HG02973 (cell line): ENCODE results near the gene MYH11.
"Not testable (repeated sequence)": the region's sequence is repeated elsewhere in the genome, so short reads cannot be mapped to it uniquely, and the experiment has no call there.

Experiments used
- ATAC-seq: cut with Tn5 transposase; IDR thresholded peaks from one replicate; pipeline ENCODE4 v1.9.1; 2021; ENCODE audit warnings: moderate library complexity; ENCODE audit not compliant: unreplicated experiment

MYH11 gene

GRCh38 chr16:15811481-15812400 is 45.1 kb downstream of the MYH11 start:
- no peak for ATAC-seq

GRCh38 chr16:15810949-15811348 is 45.9 kb downstream of the MYH11 start:
- no peak for ATAC-seq

- ATAC-seq: no peak
Measured at GRCh38 chr16:15810411-15810810, 46.4 kb downstream of the MYH11 start.

GRCh38 chr16:15809297-15809696 is 47.5 kb downstream of the MYH11 start:
- ATAC-seq: not testable (repeated sequence)

- no peak for ATAC-seq
Measured at GRCh38 chr16:15808071-15808470, 48.8 kb downstream of the MYH11 start.

GRCh38 chr16:15807603-15808009 is 49.2 kb downstream of the MYH11 start:
- no peak for ATAC-seq

- no peak for ATAC-seq
Measured at GRCh38 chr16:15803618-15804017, 53.2 kb downstream of the MYH11 start.

GRCh38 chr16:15799851-15800495 is 56.9 kb downstream of the MYH11 start:
- no peak for ATAC-seq

GRCh38 chr16:15798671-15799070 is 58.2 kb downstream of the MYH11 start:
- no peak for ATAC-seq

- ATAC-seq: no peak
Measured at GRCh38 chr16:15796885-15797284, 59.9 kb downstream of the MYH11 start.

- ATAC-seq: no peak
Measured at GRCh38 chr16:15795615-15796014, 61.2 kb downstream of the MYH11 start.

GRCh38 chr16:15792563-15792971 is 64.3 kb downstream of the MYH11 start:
- ATAC-seq: no peak

- no peak for ATAC-seq
Measured at GRCh38 chr16:15790458-15790857, 66.4 kb downstream of the MYH11 start.

GRCh38 chr16:15789816-15790215 is 67.0 kb downstream of the MYH11 start:
- ATAC-seq: not testable (repeated sequence)

GRCh38 chr16:15788846-15789239 is 68.0 kb downstream of the MYH11 start:
- no peak for ATAC-seq

- no peak for ATAC-seq
Measured at GRCh38 chr16:15786501-15786900, 70.3 kb downstream of the MYH11 start.

- no peak for ATAC-seq
Measured at GRCh38 chr16:15785386-15786059, 71.3 kb downstream of the MYH11 start.

- no peak for ATAC-seq
Measured at GRCh38 chr16:15783985-15784384, 72.8 kb downstream of the MYH11 start.

- no peak for ATAC-seq
Measured at GRCh38 chr16:15782573-15783365, 74.1 kb downstream of the MYH11 start.

GRCh38 chr16:15781650-15782049 is 75.2 kb downstream of the MYH11 start:
- ATAC-seq: no peak

GRCh38 chr16:15780805-15781204 is 76.0 kb downstream of the MYH11 start:
- ATAC-seq: no peak
